ENCODE results near the gene RPS21. TPM values are rescaled to one million over a fixed set of nuclear protein-coding genes. Genes with fewer than 3 reads are reported as not detected.

Gene RPS21
- total RNA-seq, 1 experiment from 2014 or later: 1,088 TPM

- in situ Hi-C loops (cut with HindIII; ENCODE audit: low pct_unique_long_range_greater_than_20kb, low sequenced_read_pairs): no loop called here
- no peak for DNase-seq (ENCODE audit: low read depth, low spot score)
Observed at GRCh38 chr20:62361799-62362589, 24.9 kb upstream of the RPS21 start.

- no peak for DNase-seq (ENCODE audit: low read depth, low spot score)
- in situ Hi-C loops (cut with HindIII; ENCODE audit: low pct_unique_long_range_greater_than_20kb, low sequenced_read_pairs): no loop called here
Observed at GRCh38 chr20:62362590-62362940, 24.3 kb upstream of the RPS21 start.

GRCh38 chr20:62362991-62363919 is 23.6 kb upstream of the RPS21 start:
- in situ Hi-C loops (cut with HindIII; ENCODE audit: low pct_unique_long_range_greater_than_20kb, low sequenced_read_pairs): no loop called here
- no peak for DNase-seq (ENCODE audit: low read depth, low spot score)

- in situ Hi-C loops (cut with HindIII; ENCODE audit: low pct_unique_long_range_greater_than_20kb, low sequenced_read_pairs): no loop called here
- no peak for DNase-seq (ENCODE audit: low read depth, low spot score)
Observed at GRCh38 chr20:62363920-62364851, 22.7 kb upstream of the RPS21 start.

- no peak for DNase-seq (ENCODE audit: low read depth, low spot score)
- in situ Hi-C loops (cut with HindIII; ENCODE audit: low pct_unique_long_range_greater_than_20kb, low sequenced_read_pairs): no loop called here
Observed at GRCh38 chr20:62364911-62365736, 21.8 kb upstream of the RPS21 start.

GRCh38 chr20:62365814-62366369 is 21.0 kb upstream of the RPS21 start:
- peak; percentile 38 for DNase-seq (ENCODE audit: low read depth, low spot score)
- in situ Hi-C loops (cut with HindIII; ENCODE audit: low pct_unique_long_range_greater_than_20kb, low sequenced_read_pairs): no loop called here

- DNase-seq (ENCODE audit: low read depth, low spot score): no peak
- in situ Hi-C loops (cut with HindIII; ENCODE audit: low pct_unique_long_range_greater_than_20kb, low sequenced_read_pairs): no loop called here
Observed at GRCh38 chr20:62366370-62367135, 20.4 kb upstream of the RPS21 start.

- in situ Hi-C loops (cut with HindIII; ENCODE audit: low pct_unique_long_range_greater_than_20kb, low sequenced_read_pairs): no loop called here
- DNase-seq (ENCODE audit: low read depth, low spot score): peak; percentile 56
Observed at GRCh38 chr20:62367136-62367632, 19.7 kb upstream of the RPS21 start, which contains the start of gene LAMA5. LAMA5 (minus strand) TSS chr20:62367312; CDS start chr20:62367245, 67 bp downstream.

- no peak for DNase-seq (ENCODE audit: low read depth, low spot score)
- in situ Hi-C loops (cut with HindIII; ENCODE audit: low pct_unique_long_range_greater_than_20kb, low sequenced_read_pairs): no loop called here
Observed at GRCh38 chr20:62367633-62368391, 19.1 kb upstream of the RPS21 start.

- in situ Hi-C loops (cut with HindIII; ENCODE audit: low pct_unique_long_range_greater_than_20kb, low sequenced_read_pairs): no loop called here
- no peak for DNase-seq (ENCODE audit: low read depth, low spot score)
Observed at GRCh38 chr20:62368392-62368975, 18.4 kb upstream of the RPS21 start.

GRCh38 chr20:62368976-62369814 is 17.7 kb upstream of the RPS21 start:
- DNase-seq (ENCODE audit: low read depth, low spot score): peak; percentile 42
- in situ Hi-C loops (cut with HindIII; ENCODE audit: low pct_unique_long_range_greater_than_20kb, low sequenced_read_pairs): no loop called here

GRCh38 chr20:62369815-62370114 is 17.1 kb upstream of the RPS21 start:
- no peak for DNase-seq (ENCODE audit: low read depth, low spot score)
- in situ Hi-C loops (cut with HindIII; ENCODE audit: low pct_unique_long_range_greater_than_20kb, low sequenced_read_pairs): no loop called here

GRCh38 chr20:62370115-62370806 is 16.6 kb upstream of the RPS21 start:
- in situ Hi-C loops (cut with HindIII; ENCODE audit: low pct_unique_long_range_greater_than_20kb, low sequenced_read_pairs): no loop called here
- DNase-seq (ENCODE audit: low read depth, low spot score): no peak
